H1 (cell line): ENCODE measurements around the gene UEVLD.

Source experiments
- CBX8 ChIP-seq: fragments of 300-800, 300-1000 bp; sonication (generic); IDR thresholded peaks from 2 replicates; pipeline ENCODE4 v1.7.1; 2016; ENCODE audit warnings: low read depth, low read length, borderline replicate concordance
- CEBPB ChIP-seq: IDR thresholded peaks from 2 replicates; pipeline ENCODE4 v1.6.1; 2012; ENCODE audit warnings: low read depth, low read length
- CTCF ChIP-seq, 3 experiments: IDR thresholded peaks; 1 replicate in 2 of 3; 2 replicates in 1 of 3; pipeline versions ENCODE4 v1.5.1 to v1.6.1; 2011; ENCODE audit warnings: low read length in 3 of 3, mild to moderate bottlenecking in 3 of 3, inconsistent platforms in 2 of 3, low read depth in 1 of 3, moderate library complexity in 1 of 3; ENCODE audit not compliant: insufficient read depth in 1 of 3; ENCODE audit errors: control extremely low read depth in 1 of 3
- EP300 ChIP-seq, 2 experiments: IDR thresholded peaks; 1 replicate in 1 of 2; 2 replicates in 1 of 2; pipeline ENCODE4 v1.6.1; 2011 to 2012; ENCODE audit warnings: low read depth in 2 of 2, low read length in 2 of 2, mild to moderate bottlenecking in 2 of 2, borderline replicate concordance in 1 of 2, inconsistent platforms in 1 of 2, moderate library complexity in 1 of 2
- GABPA ChIP-seq: IDR thresholded peaks from 2 replicates; pipeline ENCODE4 v1.6.1; 2011; ENCODE audit warnings: mild to moderate bottlenecking, low read length, moderate library complexity, borderline replicate concordance; ENCODE audit not compliant: insufficient read depth
- MAX ChIP-seq: IDR thresholded peaks from 2 replicates; pipeline ENCODE4 v1.6.1; 2012; ENCODE audit warnings: inconsistent platforms
- POLR2A ChIP-seq, 2 experiments: IDR thresholded peaks; 1 replicate in 1 of 2; 2 replicates in 1 of 2; pipeline ENCODE4 v1.6.1; 2011; ENCODE audit warnings: low read depth in 2 of 2, low read length in 2 of 2, mild to moderate bottlenecking in 2 of 2; ENCODE audit errors: control extremely low read depth in 1 of 2
- POLR2AphosphoS5 ChIP-seq: IDR thresholded peaks from 2 replicates; pipeline ENCODE4 v1.6.1; 2011; ENCODE audit warnings: low read depth, low read length
- ZNF274 ChIP-seq: IDR thresholded peaks from 2 replicates; pipeline ENCODE4 v1.7.0; 2012; ENCODE audit warnings: low read length, borderline replicate concordance; ENCODE audit errors: extremely low read depth

- no peak for TF ChIP-seq POLR2A (IDR thresholded peaks at IDR 0.05; ENCODE audit: control extremely low read depth in 1 of 2, low read depth in 2 of 2, low read length in 2 of 2)
- TF ChIP-seq POLR2AphosphoS5 = no peak
- no peak for TF ChIP-seq MAX
- TF ChIP-seq CTCF (IDR thresholded peaks at IDR 0.05; ENCODE audit: control extremely low read depth in 1 of 3, insufficient read depth in 1 of 3, low read depth in 1 of 3, low read length in 3 of 3) = no peak
- TF ChIP-seq ZNF274 = no peak
- no peak for TF ChIP-seq CEBPB
- no peak for TF ChIP-seq EP300 (IDR thresholded peaks at IDR 0.05; ENCODE audit: borderline replicate concordance in 1 of 2, low read depth in 2 of 2, low read length in 2 of 2)
- no peak for TF ChIP-seq GABPA
- TF ChIP-seq CBX8 = no peak
These were observed 65.5 kb downstream of the UEVLD start for GRCh38 chr11:18523084-18523483.
